ENCODE data around the gene MTHFD1.

The MTHFD1 gene

GRCh38 chr14:64387782-64388532 lies at the start of gene MTHFD1:
Gene MTHFD1 (plus strand): TSS chr14:64388353. CDS start chr14:64388428, 75 bp downstream.
- Histone ChIP-seq H3K4me1 (ENCODE audit: insufficient read depth, poor library complexity, severe bottlenecking) (peaks cover 11% of the 10 kb centered on the region), H3K27ac (ENCODE audit: poor library complexity, severe bottlenecking) (peak within 1 kb of the TSS; percentile 66), H3K4me3 (ENCODE audit: severe bottlenecking) (peak within 1 kb of the TSS; percentile 55), H3K36me3 (ENCODE audit: low read depth) (peaks cover 33% of the 10 kb centered on the region), H3K9me3 (ENCODE audit: severe bottlenecking) (no peaks in the 10 kb centered on the region), H3K27me3 (ENCODE audit: insufficient read depth, poor library complexity, severe bottlenecking) (no peaks in the 10 kb centered on the region)
- ATAC-seq (ENCODE audit: low read depth) (peak; percentile 89), DNase-seq (ENCODE audit: low spot score) (peak; percentile 100)
- TF ChIP-seq CTCF (IDR thresholded peaks at IDR 0.05; ENCODE audit: poor library complexity, severe bottlenecking), result no peak

- H3K4me1 ChIP-seq (ENCODE audit: insufficient read depth, poor library complexity, severe bottlenecking), result peaks cover 4% of the 10 kb centered on the region
- ATAC-seq (ENCODE audit: low read depth), result peak; percentile 90
- no peak for TF ChIP-seq CTCF (IDR thresholded peaks at IDR 0.05; ENCODE audit: poor library complexity, severe bottlenecking)
- peak; percentile 99 for DNase-seq (ENCODE audit: low spot score)
- H3K4me3 ChIP-seq (ENCODE audit: severe bottlenecking), result peak overlapping the region; percentile 67
- no peaks in the 10 kb centered on the region for H3K36me3 ChIP-seq (ENCODE audit: low read depth)
- H3K27me3 ChIP-seq (ENCODE audit: insufficient read depth, poor library complexity, severe bottlenecking), result no peaks in the 10 kb centered on the region
- H3K9me3 ChIP-seq (ENCODE audit: severe bottlenecking), result peaks cover 5% of the 10 kb centered on the region
- peak overlapping the region; percentile 75 for H3K27ac ChIP-seq (ENCODE audit: poor library complexity, severe bottlenecking)
These were observed 49.4 kb upstream of the MTHFD1 start for GRCh38 chr14:64338616-64339316.

GRCh38 chr14:64340560-64341196 lies 47.5 kb upstream of the MTHFD1 start:
- peaks cover 4% of the 10 kb centered on the region for H3K4me1 ChIP-seq (ENCODE audit: insufficient read depth, poor library complexity, severe bottlenecking)
- H3K27ac ChIP-seq (ENCODE audit: poor library complexity, severe bottlenecking), result no peak overlapping the region
- TF ChIP-seq CTCF (IDR thresholded peaks at IDR 0.05; ENCODE audit: poor library complexity, severe bottlenecking), result no peak
- no peak for DNase-seq (ENCODE audit: low spot score)
- no peaks in the 10 kb centered on the region for H3K27me3 ChIP-seq (ENCODE audit: insufficient read depth, poor library complexity, severe bottlenecking)
- no peak for ATAC-seq (ENCODE audit: low read depth)
- peaks cover 5% of the 10 kb centered on the region for H3K9me3 ChIP-seq (ENCODE audit: severe bottlenecking)
- no peaks in the 10 kb centered on the region for H3K36me3 ChIP-seq (ENCODE audit: low read depth)
- H3K4me3 ChIP-seq (ENCODE audit: severe bottlenecking), result no peak overlapping the region

- ATAC-seq (ENCODE audit: low read depth), result no peak
- TF ChIP-seq CTCF (IDR thresholded peaks at IDR 0.05; ENCODE audit: poor library complexity, severe bottlenecking), result no peak
- no peaks in the 10 kb centered on the region for H3K36me3 ChIP-seq (ENCODE audit: low read depth)
- H3K4me3 ChIP-seq (ENCODE audit: severe bottlenecking), result no peak overlapping the region
- no peak overlapping the region for H3K27ac ChIP-seq (ENCODE audit: poor library complexity, severe bottlenecking)
- H3K4me1 ChIP-seq (ENCODE audit: insufficient read depth, poor library complexity, severe bottlenecking), result no peaks in the 10 kb centered on the region
- no peaks in the 10 kb centered on the region for H3K27me3 ChIP-seq (ENCODE audit: insufficient read depth, poor library complexity, severe bottlenecking)
- DNase-seq (ENCODE audit: low spot score), result no peak
- H3K9me3 ChIP-seq (ENCODE audit: severe bottlenecking), result no peaks in the 10 kb centered on the region
These were observed 40.4 kb upstream of the MTHFD1 start for GRCh38 chr14:64347748-64348147.
